ENCODE measurements around the gene BID. TPM values are rescaled to one million over a fixed set of nuclear protein-coding genes. Genes with fewer than 3 reads are reported as not detected.

The BID gene
- total RNA-seq, 1 experiment from 2014 or later, result 23.2 TPM

GRCh38 chr22:17684245-17684644, 90.0 kb downstream of the BID start:
- no peak overlapping the region for H3K23ac ChIP-seq (ENCODE audit: insufficient read length, low read depth, low read length)
- no peak overlapping the region for H3T11ph ChIP-seq (ENCODE audit: low read length)
- no peak overlapping the region for H4K91ac ChIP-seq (ENCODE audit: insufficient read length, low read depth, low read length)
- H2BK120ac ChIP-seq (ENCODE audit: low read depth, low read length, poor library complexity, severe bottlenecking), result no peak overlapping the region
- no peaks in the 10 kb centered on the region for H3K79me2 ChIP-seq (ENCODE audit: insufficient read depth, low read length)
- no peaks in the 10 kb centered on the region for H3K23me2 ChIP-seq (ENCODE audit: insufficient read length, low read depth, low read length, poor library complexity, severe bottlenecking)
- Mint-ChIP-seq H3K27ac (no peak overlapping the region), H3K4me1 (0 out of 4 replicates have a peak, but pooled peaks cover 0 to 2% of the 10 kb centered on the region in 2 experiments), H3K27me3 (ENCODE audit: low read depth) (no peaks in the 10 kb centered on the region), H3K9me3 (no peaks in the 10 kb centered on the region), H3K36me3 (ENCODE audit: insufficient read depth in 1 of 3, low read depth in 3 of 3) (peaks cover 5 to 17% (median 9%) of the 10 kb centered on the region in 3 experiments; a peak in 5 of 7 replicates), H3K4me3 (no peak overlapping the region)
- no peak overlapping the region for H2BK5ac ChIP-seq (ENCODE audit: insufficient read length, low read length)
- H2BK15ac ChIP-seq (ENCODE audit: low read depth, low read length), result no peak overlapping the region
- H3K79me1 ChIP-seq (ENCODE audit: insufficient read depth, low read depth, low read length, poor library complexity, severe bottlenecking), result no peaks in the 10 kb centered on the region
- TF ChIP-seq, protein P1, sequence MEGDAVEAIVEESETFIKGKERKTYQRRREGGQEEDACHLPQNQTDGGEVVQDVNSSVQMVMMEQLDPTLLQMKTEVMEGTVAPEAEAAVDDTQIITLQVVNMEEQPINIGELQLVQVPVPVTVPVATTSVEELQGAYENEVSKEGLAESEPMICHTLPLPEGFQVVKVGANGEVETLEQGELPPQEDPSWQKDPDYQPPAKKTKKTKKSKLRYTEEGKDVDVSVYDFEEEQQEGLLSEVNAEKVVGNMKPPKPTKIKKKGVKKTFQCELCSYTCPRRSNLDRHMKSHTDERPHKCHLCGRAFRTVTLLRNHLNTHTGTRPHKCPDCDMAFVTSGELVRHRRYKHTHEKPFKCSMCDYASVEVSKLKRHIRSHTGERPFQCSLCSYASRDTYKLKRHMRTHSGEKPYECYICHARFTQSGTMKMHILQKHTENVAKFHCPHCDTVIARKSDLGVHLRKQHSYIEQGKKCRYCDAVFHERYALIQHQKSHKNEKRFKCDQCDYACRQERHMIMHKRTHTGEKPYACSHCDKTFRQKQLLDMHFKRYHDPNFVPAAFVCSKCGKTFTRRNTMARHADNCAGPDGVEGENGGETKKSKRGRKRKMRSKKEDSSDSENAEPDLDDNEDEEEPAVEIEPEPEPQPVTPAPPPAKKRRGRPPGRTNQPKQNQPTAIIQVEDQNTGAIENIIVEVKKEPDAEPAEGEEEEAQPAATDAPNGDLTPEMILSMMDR (conservative IDR thresholded peaks at IDR 0.05), result no peak
- no peak overlapping the region for H3K4ac ChIP-seq (ENCODE audit: low read depth, low read length)
- no peak overlapping the region for H2AFZ ChIP-seq (ENCODE audit: low read length)
- no peak overlapping the region for H2AK5ac ChIP-seq (ENCODE audit: insufficient read length, low read length)
- no peak overlapping the region for H3K14ac ChIP-seq (ENCODE audit: insufficient read depth, low read length)
- H3K56ac ChIP-seq (ENCODE audit: insufficient read length, low read depth, low read length), result no peak overlapping the region
- H2BK12ac ChIP-seq (ENCODE audit: insufficient read length, low read depth, low read length), result no peak overlapping the region
- no peak overlapping the region for H3K27ac ChIP-seq (ENCODE audit: insufficient read length, low read depth, low read length)
- H2BK20ac ChIP-seq (ENCODE audit: low read depth, low read length, poor library complexity, severe bottlenecking), result no peak overlapping the region
- H3K18ac ChIP-seq (ENCODE audit: insufficient read length, low read depth, low read length), result no peak overlapping the region
- no peak overlapping the region for H3K9ac ChIP-seq (ENCODE audit: extremely low read depth, insufficient read length, low read length)
- no peaks in the 10 kb centered on the region for H3K27me3 ChIP-seq (ENCODE audit: insufficient read depth, low read length)
- no peaks in the 10 kb centered on the region for H3K4me1 ChIP-seq (ENCODE audit: insufficient read depth, low read length)
- no CpG with 5 or more reads among the region's 3 CpGs for WGBS (ENCODE audit: extremely low coverage, insufficient read length, low lambda C conversion rate)
- no peaks in the 10 kb centered on the region for H4K20me1 ChIP-seq (ENCODE audit: control insufficient read depth, insufficient read depth, insufficient read length)
- H4K5ac ChIP-seq (ENCODE audit: insufficient read length, low read depth, low read length), result no peak overlapping the region
- no peak overlapping the region for H3K4me2 ChIP-seq (ENCODE audit: insufficient read depth, insufficient read length, low read length)
- H4K8ac ChIP-seq (replicated peaks; ENCODE audit: insufficient read length, low read depth, low read length), result no peak overlapping the region
- H3K9me3 ChIP-seq (ENCODE audit: control insufficient read depth, low read depth, low read length), result no peaks in the 10 kb centered on the region
- DNase-seq, result no peak

Small RNAs within 50 kb of the gene (microRNA-seq; reads per million reads assigned to microRNA genes)
- gene MIR3198-1 (ENCODE audit: borderline microRNAs expressed), result not detected

Other genes with a start within 250 kb of the BID start
- 2.3 and 3.0 TPM in 2 replicates for gene SLC25A18, start 211.0 kb downstream of the BID start, total RNA-seq (2021)
- 89.2 and 90.0 TPM in 2 replicates for gene ATP6V1E1, start 145.7 kb downstream of the BID start, total RNA-seq (2021)
- gene BCL2L13, start 135.7 kb downstream of the BID start, total RNA-seq (2021), result 26.0 and 29.2 TPM in 2 replicates

All from H9 (cell line).